OCI-LY1 (cell line): ENCODE results near the gene TNS3.

Experiments used
- CTCF ChIP-seq: fragments of 200-600 bp; sonication (generic), shearing (Covaris generic); IDR thresholded peaks from 2 replicates; pipeline ENCODE4 v1.5.1; 2017; ENCODE audit warnings: mild to moderate bottlenecking, antibody characterized with exemption, low read length, moderate library complexity, mixed read lengths
- EZH2 ChIP-seq: fragments of 200-600 bp; sonication (generic), shearing (Covaris generic); IDR thresholded peaks from 2 replicates; pipeline ENCODE4 v1.8.0; 2017; ENCODE audit warnings: borderline replicate concordance, mixed run types, mild to moderate bottlenecking, antibody characterized with exemption, low read length, moderate library complexity, mixed read lengths

GRCh38 chr7:47366960-47367359 is 215.0 kb downstream of the TNS3 start:
- TF ChIP-seq CTCF = no peak
- no peak for TF ChIP-seq EZH2
